Fibroblast of lung (primary cell): ENCODE data around the gene PRSS33. TPM values are rescaled to one million over a fixed set of nuclear protein-coding genes. Genes with fewer than 3 reads are reported as not detected.

Experiments
- DNase-seq, 2 donors: peaks; one replicate each; pipeline versions ENCODE4 v3.0.0 to v3.0.0-alpha.2; 2010; ENCODE audit warnings: low read depth in 2 of 2
- H2AFZ ChIP-seq: 2 replicates; pipeline ENCODE4 v1.5.1; 2012; ENCODE audit warnings: low read length, control low read depth, inconsistent platforms
- H3K27ac ChIP-seq: 2 replicates; pipeline ENCODE4 v1.5.1; 2011; ENCODE audit warnings: low read length, control low read depth; ENCODE audit not compliant: insufficient read depth
- H3K27me3 ChIP-seq: 2 replicates; pipeline ENCODE4 v1.5.1; 2011; ENCODE audit warnings: mild to moderate bottlenecking, low read length; ENCODE audit not compliant: control insufficient read depth, insufficient read depth
- H3K36me3 ChIP-seq: 2 replicates; pipeline ENCODE4 v1.5.1; 2011; ENCODE audit warnings: low read length; ENCODE audit not compliant: control insufficient read depth, insufficient read depth
- H3K4me1 ChIP-seq: 2 replicates; pipeline ENCODE4 v1.5.1; 2011; ENCODE audit warnings: low read length; ENCODE audit not compliant: control insufficient read depth, insufficient read depth; ENCODE audit errors: extremely low read depth
- H3K4me2 ChIP-seq: 2 replicates; pipeline ENCODE4 v1.5.1; 2011; ENCODE audit warnings: low read length, control low read depth; ENCODE audit not compliant: insufficient read depth; ENCODE audit errors: extremely low read depth
- H3K4me3 ChIP-seq, 4 experiments: fragments of 200-600 bp in 1 of 4; sonication (generic) in 1 of 4; replicated peaks in 1 of 4; 2 replicates each; pipeline ENCODE4 v1.5.1; 2011 to 2016; ENCODE audit warnings: low read length in 4 of 4, low read depth in 3 of 4, mild to moderate bottlenecking in 3 of 4, control low read depth in 2 of 4, inconsistent platforms in 1 of 4, mixed read lengths in 1 of 4; ENCODE audit not compliant: insufficient read depth in 1 of 4; ENCODE audit errors: control extremely low read depth in 1 of 4
- H3K79me2 ChIP-seq: 2 replicates; pipeline ENCODE4 v1.5.1; 2012; ENCODE audit warnings: mild to moderate bottlenecking, low read length, inconsistent platforms; ENCODE audit not compliant: control insufficient read depth, insufficient read depth
- H3K9ac ChIP-seq: 2 replicates; pipeline ENCODE4 v1.5.1; 2011; ENCODE audit warnings: mild to moderate bottlenecking, low read length, control low read depth; ENCODE audit not compliant: insufficient read depth
- H3K9me3 ChIP-seq: 2 replicates; pipeline ENCODE4 v1.5.1; 2012; ENCODE audit warnings: low read depth, low read length; ENCODE audit not compliant: control insufficient read depth, insufficient read depth
- H4K20me1 ChIP-seq: 2 replicates; pipeline ENCODE4 v1.5.1; 2011; ENCODE audit warnings: low read length; ENCODE audit not compliant: control insufficient read depth, insufficient read depth; ENCODE audit errors: extremely low read depth
- EZH2 ChIP-seq: IDR thresholded peaks from 2 replicates; pipeline ENCODE4 v1.5.1; 2012; ENCODE audit warnings: low read length, control low read depth, mild to moderate bottlenecking; ENCODE audit errors: missing control alignments
- polyA plus RNA-seq, 2 donors: library from polyadenylated mRNA; depleted of rRNA in 1 of 2; stranded (reverse) in 1 of 2; unstranded in 1 of 2; fragments of >200 nt; gene quantifications; 2 replicates each; pipeline ENCODE4 v1.2.1, GENCODE V29; 2011 to 2012; ENCODE audit warnings: missing spikeins in 1 of 2
- total RNA-seq: library from RNA; depleted of rRNA; stranded (reverse); fragments of >200 nt; gene quantifications from 2 replicates; pipeline ENCODE4 v1.2.1, GENCODE V29; 2014
- TF ChIP-seq, protein P1 (sequence below), 2 donors: IDR thresholded peaks in 1 of 2; conservative IDR thresholded peaks in 1 of 2; 1 replicate in 1 of 2; 2 replicates in 1 of 2; pipeline ENCODE4 v1.5.1; 2011 to 2012; ENCODE audit warnings: low read length in 2 of 2, control low read depth in 1 of 2, inconsistent platforms in 1 of 2, low read depth in 1 of 2, mild to moderate bottlenecking in 1 of 2

PRSS33 gene
- total and polyA plus RNA-seq, 2 donors (not counting 1 experiment from before 2014, with no cell fraction given) = not detected

DNA sequence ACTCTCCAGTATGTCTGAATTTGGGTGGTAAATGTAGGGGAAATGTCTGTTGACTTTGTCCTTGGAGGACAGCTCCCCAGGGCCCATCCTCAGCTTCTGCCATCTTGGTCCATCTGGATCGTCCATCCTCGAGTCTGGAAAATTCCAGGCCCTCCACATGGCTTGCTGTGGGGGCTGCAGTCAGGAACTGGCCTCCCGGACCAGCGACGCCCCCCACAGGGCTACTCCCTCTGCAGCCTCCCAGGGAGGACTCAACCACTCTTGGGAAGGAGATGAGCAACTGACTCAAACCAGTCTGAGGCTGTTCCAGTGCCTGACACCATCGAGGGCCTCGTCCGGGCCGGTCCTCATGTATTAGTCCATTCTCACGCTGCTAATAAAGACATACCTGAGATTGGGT is 37.3 kb upstream of the PRSS33 start:
- Histone ChIP-seq H3K9me3 (no peaks in the 10 kb centered on the region), H3K27me3 (peaks cover 19% of the 10 kb centered on the region), H3K27ac (no peak overlapping the region), H3K4me3 (no peak overlapping the region), H3K9ac (no peak overlapping the region), H3K36me3 (no peaks in the 10 kb centered on the region), H3K4me2 (no peak overlapping the region), H3K79me2 (no peaks in the 10 kb centered on the region), H2AFZ (no peak overlapping the region), H4K20me1 (no peaks in the 10 kb centered on the region), H3K4me1 (no peaks in the 10 kb centered on the region)
- TF ChIP-seq, protein P1, sequence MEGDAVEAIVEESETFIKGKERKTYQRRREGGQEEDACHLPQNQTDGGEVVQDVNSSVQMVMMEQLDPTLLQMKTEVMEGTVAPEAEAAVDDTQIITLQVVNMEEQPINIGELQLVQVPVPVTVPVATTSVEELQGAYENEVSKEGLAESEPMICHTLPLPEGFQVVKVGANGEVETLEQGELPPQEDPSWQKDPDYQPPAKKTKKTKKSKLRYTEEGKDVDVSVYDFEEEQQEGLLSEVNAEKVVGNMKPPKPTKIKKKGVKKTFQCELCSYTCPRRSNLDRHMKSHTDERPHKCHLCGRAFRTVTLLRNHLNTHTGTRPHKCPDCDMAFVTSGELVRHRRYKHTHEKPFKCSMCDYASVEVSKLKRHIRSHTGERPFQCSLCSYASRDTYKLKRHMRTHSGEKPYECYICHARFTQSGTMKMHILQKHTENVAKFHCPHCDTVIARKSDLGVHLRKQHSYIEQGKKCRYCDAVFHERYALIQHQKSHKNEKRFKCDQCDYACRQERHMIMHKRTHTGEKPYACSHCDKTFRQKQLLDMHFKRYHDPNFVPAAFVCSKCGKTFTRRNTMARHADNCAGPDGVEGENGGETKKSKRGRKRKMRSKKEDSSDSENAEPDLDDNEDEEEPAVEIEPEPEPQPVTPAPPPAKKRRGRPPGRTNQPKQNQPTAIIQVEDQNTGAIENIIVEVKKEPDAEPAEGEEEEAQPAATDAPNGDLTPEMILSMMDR (conservative IDR thresholded peaks at IDR 0.05 in 1 of 2, IDR thresholded peaks at IDR 0.05 in 1 of 2; ENCODE audit: low read depth in 1 of 2, low read length in 2 of 2) = no peak
- TF ChIP-seq EZH2 = no peak
- DNase-seq = no peak

DNA sequence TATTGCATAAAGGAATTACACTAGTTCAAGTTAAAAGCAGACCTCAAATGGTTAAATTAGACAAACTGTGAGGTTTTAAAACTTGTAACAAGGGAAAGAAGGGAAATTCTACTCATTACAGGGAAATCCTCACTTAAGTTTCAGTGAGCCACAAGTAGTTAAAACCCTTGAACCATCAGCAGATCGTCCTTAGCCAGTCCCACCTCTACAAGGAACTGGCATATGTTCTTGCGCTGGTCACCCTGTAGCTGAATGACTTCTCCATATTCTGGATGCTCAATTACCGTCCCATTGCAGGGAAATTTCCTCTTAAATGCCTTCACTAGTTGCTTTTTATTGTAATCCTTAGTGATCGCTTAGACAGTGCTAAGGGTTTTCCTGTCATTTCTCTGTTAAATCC is 35.1 kb upstream of the PRSS33 start:
- Histone ChIP-seq H3K9me3 (no peaks in the 10 kb centered on the region), H3K9ac (no peak overlapping the region), H3K4me1 (no peaks in the 10 kb centered on the region), H4K20me1 (no peaks in the 10 kb centered on the region), H3K27ac (no peak overlapping the region), H3K27me3 (peaks cover 20% of the 10 kb centered on the region), H3K79me2 (no peaks in the 10 kb centered on the region), H2AFZ (no peak overlapping the region), H3K4me2 (no peak overlapping the region), H3K36me3 (no peaks in the 10 kb centered on the region), H3K4me3 (no peak overlapping the region)
- TF ChIP-seq, protein P1 (conservative IDR thresholded peaks at IDR 0.05 in 1 of 2, IDR thresholded peaks at IDR 0.05 in 1 of 2; ENCODE audit: low read depth in 1 of 2, low read length in 2 of 2) = no peak
- TF ChIP-seq EZH2 = no peak
- no peak for DNase-seq

DNA sequence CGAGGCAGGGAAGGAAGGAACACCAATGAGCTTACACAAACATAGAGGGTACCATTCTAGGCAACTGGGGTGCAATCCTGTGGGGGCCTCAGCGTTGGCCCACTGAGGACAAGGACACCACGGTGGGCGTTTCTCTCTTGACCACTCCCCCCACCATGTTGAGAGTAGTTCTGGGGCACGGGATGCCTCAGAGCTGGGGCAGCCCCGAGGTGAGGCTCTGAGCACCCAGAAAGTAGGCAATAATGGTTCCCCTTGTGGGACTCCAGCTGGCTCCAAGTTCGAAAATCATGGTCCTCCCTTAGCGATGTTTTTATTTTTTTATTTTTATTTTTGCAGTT is 34.8 kb upstream of the PRSS33 start:
- Histone ChIP-seq H3K36me3 (no peaks in the 10 kb centered on the region), H3K79me2 (no peaks in the 10 kb centered on the region), H3K9ac (no peak overlapping the region), H3K27ac (no peak overlapping the region), H3K4me3 (no peak overlapping the region), H3K9me3 (no peaks in the 10 kb centered on the region), H3K4me2 (no peak overlapping the region), H3K27me3 (peaks cover 20% of the 10 kb centered on the region), H2AFZ (no peak overlapping the region), H4K20me1 (no peaks in the 10 kb centered on the region), H3K4me1 (no peaks in the 10 kb centered on the region)
- no peak for TF ChIP-seq EZH2
- TF ChIP-seq, protein P1 (conservative IDR thresholded peaks at IDR 0.05 in 1 of 2, IDR thresholded peaks at IDR 0.05 in 1 of 2; ENCODE audit: low read depth in 1 of 2, low read length in 2 of 2) = no peak
- DNase-seq = no peak
